ENCODE measurements around the gene SF3B2.

SF3B2 gene

DNA sequence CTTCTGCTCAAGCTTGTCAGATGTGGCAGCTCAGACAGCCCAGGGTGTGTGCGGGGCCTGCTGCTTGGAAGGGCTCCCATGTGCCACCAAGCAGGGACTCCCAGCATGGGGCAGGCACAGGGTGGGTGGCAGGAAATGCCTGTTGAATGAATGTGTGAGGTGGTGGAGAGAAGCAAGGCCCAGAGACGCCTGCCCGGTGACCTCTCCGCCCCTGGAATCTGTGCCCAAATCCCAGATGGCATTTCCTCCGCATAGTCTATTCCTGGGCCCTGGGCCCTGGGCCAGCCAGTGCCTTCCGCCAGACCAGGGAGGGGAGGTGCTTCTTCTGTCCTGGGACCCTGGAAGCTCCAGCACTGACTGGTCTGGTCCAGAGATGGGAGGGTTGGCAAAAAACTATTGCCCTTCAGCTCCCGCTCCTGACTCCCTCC lies 36.7 kb upstream of the SF3B2 start:
- no peak overlapping the region for H3K4me2 ChIP-seq (ENCODE audit: low read length)
- peak overlapping the region; percentile 30; the same call in 1 of the 2 replicates for H2AFZ ChIP-seq (ENCODE audit: low read depth, low read length)
- no peaks in the 10 kb centered on the region for H4K20me1 ChIP-seq (ENCODE audit: insufficient read depth, low read length)
- no peaks in the 10 kb centered on the region for H3K9me3 ChIP-seq (ENCODE audit: insufficient read depth, low read length)
- no peaks in the 10 kb centered on the region for H3K27me3 ChIP-seq (ENCODE audit: low read depth, low read length)
- H3K9ac ChIP-seq (ENCODE audit: low read length) = no peak overlapping the region
- H3K27ac ChIP-seq (ENCODE audit: low read length) = no peak overlapping the region
- H3K4me1 ChIP-seq (ENCODE audit: low read length) = no peaks in the 10 kb centered on the region
- H3K79me2 ChIP-seq (ENCODE audit: low read length) = no peaks in the 10 kb centered on the region
- no peak overlapping the region for H3K4me3 ChIP-seq (ENCODE audit: low read length)
- no peaks in the 10 kb centered on the region for H3K36me3 ChIP-seq (replicated peaks; ENCODE audit: low read depth, low read length)
- TF ChIP-seq, protein P1, sequence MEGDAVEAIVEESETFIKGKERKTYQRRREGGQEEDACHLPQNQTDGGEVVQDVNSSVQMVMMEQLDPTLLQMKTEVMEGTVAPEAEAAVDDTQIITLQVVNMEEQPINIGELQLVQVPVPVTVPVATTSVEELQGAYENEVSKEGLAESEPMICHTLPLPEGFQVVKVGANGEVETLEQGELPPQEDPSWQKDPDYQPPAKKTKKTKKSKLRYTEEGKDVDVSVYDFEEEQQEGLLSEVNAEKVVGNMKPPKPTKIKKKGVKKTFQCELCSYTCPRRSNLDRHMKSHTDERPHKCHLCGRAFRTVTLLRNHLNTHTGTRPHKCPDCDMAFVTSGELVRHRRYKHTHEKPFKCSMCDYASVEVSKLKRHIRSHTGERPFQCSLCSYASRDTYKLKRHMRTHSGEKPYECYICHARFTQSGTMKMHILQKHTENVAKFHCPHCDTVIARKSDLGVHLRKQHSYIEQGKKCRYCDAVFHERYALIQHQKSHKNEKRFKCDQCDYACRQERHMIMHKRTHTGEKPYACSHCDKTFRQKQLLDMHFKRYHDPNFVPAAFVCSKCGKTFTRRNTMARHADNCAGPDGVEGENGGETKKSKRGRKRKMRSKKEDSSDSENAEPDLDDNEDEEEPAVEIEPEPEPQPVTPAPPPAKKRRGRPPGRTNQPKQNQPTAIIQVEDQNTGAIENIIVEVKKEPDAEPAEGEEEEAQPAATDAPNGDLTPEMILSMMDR (IDR thresholded peaks at IDR 0.05; ENCODE audit: low read depth, low read length) = no peak
- no peak for TF ChIP-seq EZH2phosphoT487 (IDR thresholded peaks at IDR 0.05; ENCODE audit: low read depth)

DNA sequence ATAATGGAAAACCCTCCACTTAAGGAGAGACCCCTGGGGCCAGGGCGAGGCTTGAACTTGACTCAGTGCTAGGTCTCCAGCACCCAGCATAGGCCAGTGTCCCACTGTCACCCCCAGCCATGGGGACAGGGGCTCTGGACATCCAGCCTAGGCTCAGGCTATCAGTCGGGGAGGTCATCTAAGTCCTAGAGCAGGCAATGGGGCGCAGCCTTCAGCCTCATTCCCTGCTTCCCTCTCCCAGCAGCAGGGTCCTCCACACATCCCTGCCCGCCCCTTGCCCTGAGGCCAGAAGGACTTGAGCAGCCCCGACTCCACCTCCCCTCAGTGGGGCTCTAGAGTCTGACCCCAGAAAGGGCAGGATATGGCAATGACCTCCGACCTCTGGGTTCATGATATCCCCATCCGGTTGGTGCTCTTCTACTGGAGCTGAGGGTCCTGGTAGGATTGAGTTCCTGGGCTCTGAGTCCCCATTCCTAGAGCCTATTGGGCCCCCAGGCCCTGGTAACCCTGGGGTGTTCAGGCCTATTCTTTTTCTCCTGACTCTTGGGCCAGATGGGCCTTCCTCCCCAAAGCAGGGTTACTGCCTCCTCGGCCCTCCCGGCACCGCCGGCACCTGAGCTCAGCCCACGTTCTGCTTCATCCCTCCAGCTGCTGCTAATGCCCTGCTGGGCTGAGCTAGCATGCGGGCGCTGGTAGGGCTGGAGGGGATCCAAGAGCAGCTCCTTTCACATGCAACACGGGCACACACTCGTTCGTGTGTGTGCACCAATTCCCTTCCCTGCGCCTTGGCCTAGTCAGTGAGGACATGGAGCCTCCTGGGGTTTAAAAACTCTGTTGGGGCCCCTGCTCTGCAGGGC lies 36.0 kb upstream of the SF3B2 start:
- H3K4me1 ChIP-seq (ENCODE audit: low read length) = no peaks in the 10 kb centered on the region
- H2AFZ ChIP-seq (ENCODE audit: low read depth, low read length) = no peak overlapping the region
- H3K36me3 ChIP-seq (replicated peaks; ENCODE audit: low read depth, low read length) = no peaks in the 10 kb centered on the region
- no peak overlapping the region for H3K4me2 ChIP-seq (ENCODE audit: low read length)
- no peaks in the 10 kb centered on the region for H3K9me3 ChIP-seq (ENCODE audit: insufficient read depth, low read length)
- no peak overlapping the region for H3K9ac ChIP-seq (ENCODE audit: low read length)
- no peaks in the 10 kb centered on the region for H3K27me3 ChIP-seq (ENCODE audit: low read depth, low read length)
- H4K20me1 ChIP-seq (ENCODE audit: insufficient read depth, low read length) = no peaks in the 10 kb centered on the region
- H3K4me3 ChIP-seq (ENCODE audit: low read length) = no peak overlapping the region
- no peak for TF ChIP-seq EZH2phosphoT487 (IDR thresholded peaks at IDR 0.05; ENCODE audit: low read depth)
- TF ChIP-seq, protein P1 (IDR thresholded peaks at IDR 0.05; ENCODE audit: low read depth, low read length) = no peak
- H3K79me2 ChIP-seq (ENCODE audit: low read length) = no peaks in the 10 kb centered on the region
- no peak overlapping the region for H3K27ac ChIP-seq (ENCODE audit: low read length)

DNA sequence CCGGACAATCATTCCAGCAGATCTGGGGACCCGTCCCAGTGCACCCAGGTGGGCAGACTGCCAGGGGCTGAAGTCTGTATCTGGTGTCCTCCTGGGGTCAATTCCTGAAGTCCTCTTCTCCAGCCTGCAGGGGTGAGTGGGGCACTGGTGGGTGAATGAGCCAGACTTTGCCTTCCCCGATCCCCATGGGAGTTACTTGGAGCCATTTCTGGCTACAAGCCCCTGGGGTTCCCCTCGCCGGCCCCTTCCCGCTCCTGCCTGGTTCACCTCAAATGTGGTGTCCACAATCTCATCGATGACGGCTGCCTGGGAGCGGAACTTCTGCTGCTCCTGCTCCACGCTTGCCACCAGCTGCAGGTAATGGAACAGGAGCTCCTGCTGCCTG lies 35.4 kb upstream of the SF3B2 start:
- H3K27ac ChIP-seq (ENCODE audit: low read length) = no peak overlapping the region
- H4K20me1 ChIP-seq (ENCODE audit: insufficient read depth, low read length) = no peaks in the 10 kb centered on the region
- no peak overlapping the region for H3K4me2 ChIP-seq (ENCODE audit: low read length)
- H3K4me3 ChIP-seq (ENCODE audit: low read length) = no peak overlapping the region
- H3K9ac ChIP-seq (ENCODE audit: low read length) = no peak overlapping the region
- no peaks in the 10 kb centered on the region for H3K79me2 ChIP-seq (ENCODE audit: low read length)
- H3K27me3 ChIP-seq (ENCODE audit: low read depth, low read length) = no peaks in the 10 kb centered on the region
- H3K4me1 ChIP-seq (ENCODE audit: low read length) = no peaks in the 10 kb centered on the region
- no peaks in the 10 kb centered on the region for H3K9me3 ChIP-seq (ENCODE audit: insufficient read depth, low read length)
- no peaks in the 10 kb centered on the region for H3K36me3 ChIP-seq (replicated peaks; ENCODE audit: low read depth, low read length)
- TF ChIP-seq EZH2phosphoT487 (IDR thresholded peaks at IDR 0.05; ENCODE audit: low read depth) = no peak
- TF ChIP-seq, protein P1 (IDR thresholded peaks at IDR 0.05; ENCODE audit: low read depth, low read length) = no peak
- no peak overlapping the region for H2AFZ ChIP-seq (ENCODE audit: low read depth, low read length)

DNA sequence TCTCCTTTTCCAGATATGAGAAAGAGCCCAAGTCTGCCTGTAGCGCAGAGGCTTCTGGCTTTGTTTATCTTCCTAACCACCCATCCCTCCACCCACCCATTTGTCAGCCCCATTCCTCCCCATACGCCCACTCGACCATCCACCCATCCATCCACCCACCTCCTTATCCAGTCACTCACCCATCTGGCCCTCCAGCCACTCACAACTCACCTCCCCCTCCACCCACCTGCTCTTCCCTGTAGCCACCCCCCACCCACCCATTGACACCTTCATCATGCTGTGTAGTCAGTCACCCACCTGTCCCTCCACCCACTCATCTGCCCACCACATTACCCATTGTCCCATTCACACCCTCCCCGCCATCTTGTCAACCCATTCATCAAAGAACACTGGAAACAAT lies 34.8 kb upstream of the SF3B2 start:
- Histone ChIP-seq H3K4me3 (ENCODE audit: low read length) (no peak overlapping the region), H3K4me2 (ENCODE audit: low read length) (no peak overlapping the region), H3K27ac (ENCODE audit: low read length) (no peak overlapping the region), H3K79me2 (ENCODE audit: low read length) (no peaks in the 10 kb centered on the region), H4K20me1 (ENCODE audit: insufficient read depth, low read length) (no peaks in the 10 kb centered on the region), H3K36me3 (replicated peaks; ENCODE audit: low read depth, low read length) (no peaks in the 10 kb centered on the region), H3K27me3 (ENCODE audit: low read depth, low read length) (no peaks in the 10 kb centered on the region), H3K4me1 (ENCODE audit: low read length) (no peaks in the 10 kb centered on the region; the same call in 1 of the 2 replicates), H2AFZ (ENCODE audit: low read depth, low read length) (no peak overlapping the region), H3K9ac (ENCODE audit: low read length) (no peak overlapping the region), H3K9me3 (ENCODE audit: insufficient read depth, low read length) (no peaks in the 10 kb centered on the region)
- TF ChIP-seq, protein P1 (IDR thresholded peaks at IDR 0.05; ENCODE audit: low read depth, low read length) = no peak
- no peak for TF ChIP-seq EZH2phosphoT487 (IDR thresholded peaks at IDR 0.05; ENCODE audit: low read depth)
